ENCODE data around the gene TOR1A. TPM values are rescaled to one million over a fixed set of nuclear protein-coding genes. Genes with fewer than 3 reads are reported as not detected.
"Not testable (repeated sequence)": the region's sequence is repeated elsewhere in the genome, so short reads cannot be mapped to it uniquely, and the experiment has no call there.

The TOR1A gene
- polyA plus RNA-seq, 1 donor: 32.4 TPM

- Histone ChIP-seq H3K4me1 (ENCODE audit: control insufficient read depth, insufficient read depth, low read length) (peaks cover 29% of the 10 kb centered on the region), H3K9me3 (ENCODE audit: control insufficient read depth, low read depth, low read length) (no peaks in the 10 kb centered on the region), H3K36me3 (ENCODE audit: control insufficient read depth, insufficient read depth, low read length) (peaks cover 29% of the 10 kb centered on the region), H3K27ac (ENCODE audit: low read length) (no peak overlapping the region), H3K27me3 (ENCODE audit: control insufficient read depth, insufficient read depth, low read length) (no peaks in the 10 kb centered on the region), H3K4me3 (ENCODE audit: low read length) (no peak overlapping the region)
- DNase-seq: no peak
- 10% methylated on average over 1 of the region's 4 CpGs for WGBS (ENCODE audit: insufficient coverage, low lambda C conversion rate)
Observed at GRCh38 chr9:129806061-129806460, 17.9 kb downstream of the TOR1A start.

GRCh38 chr9:129803676-129804060, 20.3 kb downstream of the TOR1A start:
- WGBS (ENCODE audit: insufficient coverage, low lambda C conversion rate): no CpG with 5 or more reads among the region's 14 CpGs
- H3K4me1 ChIP-seq (ENCODE audit: control insufficient read depth, insufficient read depth, low read length): peaks cover 10% of the 10 kb centered on the region

GRCh38 chr9:129802833-129803675, 20.9 kb downstream of the TOR1A start, which contains the start of gene TOR1B:
Gene TOR1B, plus strand, starts transcription at chr9:129803184. Its CDS starts 29 bp downstream, at chr9:129803213.
- H3K4me3 ChIP-seq (ENCODE audit: low read length): peak within 1 kb of the TSS; percentile 81
- peaks cover 10% of the 10 kb centered on the region for H3K4me1 ChIP-seq (ENCODE audit: control insufficient read depth, insufficient read depth, low read length)
- WGBS (ENCODE audit: insufficient coverage, low lambda C conversion rate): no CpG with 5 or more reads among the region's 93 CpGs
- H3K27me3 ChIP-seq (ENCODE audit: control insufficient read depth, insufficient read depth, low read length): no peaks in the 10 kb centered on the region
- H3K27ac ChIP-seq (ENCODE audit: low read length): peak within 1 kb of the TSS; percentile 63
- peak; percentile 93 to 94 for DNase-seq
- H3K36me3 ChIP-seq (ENCODE audit: control insufficient read depth, insufficient read depth, low read length): peaks cover 14% of the 10 kb centered on the region
- H3K9me3 ChIP-seq (ENCODE audit: control insufficient read depth, low read depth, low read length): no peaks in the 10 kb centered on the region

More at GRCh38 chr9:129803676-129804060, 20.3 kb downstream of the TOR1A start:
- H3K9me3 ChIP-seq (ENCODE audit: control insufficient read depth, low read depth, low read length): no peaks in the 10 kb centered on the region
- H3K4me3 ChIP-seq (ENCODE audit: low read length): peak overlapping the region; percentile 81
- peak overlapping the region; percentile 63 for H3K27ac ChIP-seq (ENCODE audit: low read length)
- peak in 1 of 2 donors; percentile 47 for DNase-seq
- no peaks in the 10 kb centered on the region for H3K27me3 ChIP-seq (ENCODE audit: control insufficient read depth, insufficient read depth, low read length)
- H3K36me3 ChIP-seq (ENCODE audit: control insufficient read depth, insufficient read depth, low read length): peaks cover 14% of the 10 kb centered on the region

DNA sequence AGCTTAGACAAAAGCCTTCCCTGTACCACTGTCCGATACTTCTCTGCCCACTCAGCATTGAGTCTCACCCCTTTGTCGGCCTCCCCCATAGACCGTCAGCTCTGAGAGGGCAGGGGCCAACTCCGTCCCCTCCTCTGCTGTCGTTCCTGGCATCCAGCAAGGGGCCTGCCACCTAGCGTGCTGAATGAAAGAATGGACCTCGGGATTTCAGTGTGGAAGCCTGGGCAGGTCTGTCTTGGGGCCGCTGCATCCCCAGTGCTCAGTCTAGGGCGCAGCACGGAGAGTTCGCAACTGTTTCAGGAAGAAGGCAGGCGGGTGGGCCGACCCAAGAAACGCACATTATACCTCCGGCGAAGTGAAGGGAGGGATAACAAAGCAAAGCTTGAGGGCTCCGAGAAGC, 22.4 kb downstream of the TOR1A start:
- Histone ChIP-seq H3K4me3 (ENCODE audit: low read length) (no peak overlapping the region), H3K36me3 (ENCODE audit: control insufficient read depth, insufficient read depth, low read length) (peaks cover 3% of the 10 kb centered on the region), H3K9me3 (ENCODE audit: control insufficient read depth, low read depth, low read length) (no peaks in the 10 kb centered on the region), H3K27ac (ENCODE audit: low read length) (no peak overlapping the region), H3K4me1 (ENCODE audit: control insufficient read depth, insufficient read depth, low read length) (peaks cover 10% of the 10 kb centered on the region), H3K27me3 (ENCODE audit: control insufficient read depth, insufficient read depth, low read length) (no peaks in the 10 kb centered on the region)
- WGBS (ENCODE audit: insufficient coverage, low lambda C conversion rate): 90% methylated on average over 4 of the region's 17 CpGs
- DNase-seq: no peak

DNA sequence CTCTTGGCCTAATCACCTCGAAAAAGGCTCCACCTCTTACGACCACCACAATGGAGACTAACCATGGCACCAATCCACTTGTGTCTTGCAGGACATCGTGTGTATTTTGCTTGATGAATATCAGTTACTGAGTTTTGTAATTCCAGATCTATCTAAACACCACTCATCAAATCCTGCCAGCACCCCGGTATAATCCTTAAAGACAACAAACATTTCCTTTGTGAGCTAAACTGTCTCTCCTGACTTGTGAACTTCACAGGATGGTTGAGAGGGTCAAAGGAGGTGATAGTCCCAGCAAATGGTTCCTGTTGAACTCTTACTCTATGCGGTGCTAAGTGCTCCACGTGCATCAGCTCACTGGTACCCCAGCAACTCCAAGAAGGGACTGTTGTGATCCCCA, 25.0 kb downstream of the TOR1A start:
- Histone ChIP-seq H3K27ac (ENCODE audit: low read length) (no peak overlapping the region), H3K4me1 (ENCODE audit: control insufficient read depth, insufficient read depth, low read length) (peaks cover 3% of the 10 kb centered on the region), H3K36me3 (ENCODE audit: control insufficient read depth, insufficient read depth, low read length) (no peaks in the 10 kb centered on the region), H3K27me3 (ENCODE audit: control insufficient read depth, insufficient read depth, low read length) (no peaks in the 10 kb centered on the region), H3K4me3 (ENCODE audit: low read length) (no peak overlapping the region), H3K9me3 (ENCODE audit: control insufficient read depth, low read depth, low read length) (no peaks in the 10 kb centered on the region)
- WGBS (ENCODE audit: insufficient coverage, low lambda C conversion rate): no CpG with 5 or more reads among the region's 6 CpGs
- no peak for DNase-seq

DNA sequence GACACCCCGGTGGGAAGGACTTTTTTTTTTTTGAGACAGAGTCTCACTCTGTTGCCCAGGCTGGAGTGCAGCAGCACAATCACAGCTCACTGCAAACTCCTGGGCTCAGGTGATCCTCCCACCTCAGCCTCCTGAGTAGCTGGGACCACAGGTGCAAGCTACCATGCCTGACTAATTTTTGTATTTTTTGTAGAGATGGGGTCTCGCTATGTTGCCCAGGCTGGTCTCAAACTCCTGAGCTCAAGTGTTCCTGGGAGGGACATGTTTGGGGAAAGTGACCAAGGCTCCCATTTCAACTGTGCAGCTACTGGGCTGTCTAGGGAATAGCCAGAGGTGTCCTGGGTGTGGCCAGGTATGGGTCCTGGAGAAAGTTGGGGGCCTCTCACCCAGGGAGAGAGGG, 27.9 kb downstream of the TOR1A start:
- H3K36me3 ChIP-seq (ENCODE audit: control insufficient read depth, insufficient read depth, low read length); H3K4me1 ChIP-seq (ENCODE audit: control insufficient read depth, insufficient read depth, low read length); H3K27ac ChIP-seq (ENCODE audit: low read length); H3K27me3 ChIP-seq (ENCODE audit: control insufficient read depth, insufficient read depth, low read length); H3K9me3 ChIP-seq (ENCODE audit: control insufficient read depth, low read depth, low read length); H3K4me3 ChIP-seq (ENCODE audit: low read length); DNase-seq: not testable (repeated sequence)
- no CpG with 5 or more reads among the region's 2 CpGs for WGBS (ENCODE audit: insufficient coverage, low lambda C conversion rate)

- Histone ChIP-seq H3K4me1 (ENCODE audit: control insufficient read depth, insufficient read depth, low read length) (no peaks in the 10 kb centered on the region), H3K27ac (ENCODE audit: low read length) (no peak overlapping the region), H3K36me3 (ENCODE audit: control insufficient read depth, insufficient read depth, low read length) (no peaks in the 10 kb centered on the region), H3K9me3 (ENCODE audit: control insufficient read depth, low read depth, low read length) (no peaks in the 10 kb centered on the region), H3K27me3 (ENCODE audit: control insufficient read depth, insufficient read depth, low read length) (peaks cover 3% of the 10 kb centered on the region), H3K4me3 (ENCODE audit: low read length) (no peak overlapping the region)
- no CpG with 5 or more reads among the region's 8 CpGs for WGBS (ENCODE audit: insufficient coverage, low lambda C conversion rate)
- DNase-seq: no peak
Observed at GRCh38 chr9:129794549-129794948, 29.4 kb downstream of the TOR1A start.

GRCh38 chr9:129786481-129786880, 37.5 kb downstream of the TOR1A start:
- H3K36me3 ChIP-seq (ENCODE audit: control insufficient read depth, insufficient read depth, low read length): no peaks in the 10 kb centered on the region
- no CpG with 5 or more reads among the region's 10 CpGs for WGBS (ENCODE audit: insufficient coverage, low lambda C conversion rate)
- no peaks in the 10 kb centered on the region for H3K9me3 ChIP-seq (ENCODE audit: control insufficient read depth, low read depth, low read length)
- peaks cover 2% of the 10 kb centered on the region for H3K27me3 ChIP-seq (ENCODE audit: control insufficient read depth, insufficient read depth, low read length)
- no peak for DNase-seq
- no peaks in the 10 kb centered on the region for H3K4me1 ChIP-seq (ENCODE audit: control insufficient read depth, insufficient read depth, low read length)
- H3K27ac ChIP-seq (ENCODE audit: low read length): no peak overlapping the region
- H3K4me3 ChIP-seq (ENCODE audit: low read length): no peak overlapping the region

GRCh38 chr9:129785866-129786265, 38.1 kb downstream of the TOR1A start:
- Histone ChIP-seq H3K27me3 (ENCODE audit: control insufficient read depth, insufficient read depth, low read length) (peaks cover 2% of the 10 kb centered on the region), H3K9me3 (ENCODE audit: control insufficient read depth, low read depth, low read length) (no peaks in the 10 kb centered on the region), H3K4me1 (ENCODE audit: control insufficient read depth, insufficient read depth, low read length) (no peaks in the 10 kb centered on the region), H3K27ac (ENCODE audit: low read length) (no peak overlapping the region), H3K36me3 (ENCODE audit: control insufficient read depth, insufficient read depth, low read length) (no peaks in the 10 kb centered on the region), H3K4me3 (ENCODE audit: low read length) (no peak overlapping the region)
- no peak for DNase-seq
- no CpG with 5 or more reads among the region's 1 CpG for WGBS (ENCODE audit: insufficient coverage, low lambda C conversion rate)

GRCh38 chr9:129784970-129785369, 39.0 kb downstream of the TOR1A start:
- 90% methylated on average over 2 of the region's 11 CpGs for WGBS (ENCODE audit: insufficient coverage, low lambda C conversion rate)
- H3K27ac ChIP-seq (ENCODE audit: low read length); H3K9me3 ChIP-seq (ENCODE audit: control insufficient read depth, low read depth, low read length); H3K27me3 ChIP-seq (ENCODE audit: control insufficient read depth, insufficient read depth, low read length); H3K4me3 ChIP-seq (ENCODE audit: low read length); DNase-seq; H3K36me3 ChIP-seq (ENCODE audit: control insufficient read depth, insufficient read depth, low read length); H3K4me1 ChIP-seq (ENCODE audit: control insufficient read depth, insufficient read depth, low read length): not testable (repeated sequence)
